ENCODE results near the gene TRO. TPM values are rescaled to one million over a fixed set of nuclear protein-coding genes. Genes with fewer than 3 reads are reported as not detected.

Gene TRO
- total and polyA plus RNA-seq, 2 experiments from 2014 or later = 36.8 to 53.4 TPM

DNA sequence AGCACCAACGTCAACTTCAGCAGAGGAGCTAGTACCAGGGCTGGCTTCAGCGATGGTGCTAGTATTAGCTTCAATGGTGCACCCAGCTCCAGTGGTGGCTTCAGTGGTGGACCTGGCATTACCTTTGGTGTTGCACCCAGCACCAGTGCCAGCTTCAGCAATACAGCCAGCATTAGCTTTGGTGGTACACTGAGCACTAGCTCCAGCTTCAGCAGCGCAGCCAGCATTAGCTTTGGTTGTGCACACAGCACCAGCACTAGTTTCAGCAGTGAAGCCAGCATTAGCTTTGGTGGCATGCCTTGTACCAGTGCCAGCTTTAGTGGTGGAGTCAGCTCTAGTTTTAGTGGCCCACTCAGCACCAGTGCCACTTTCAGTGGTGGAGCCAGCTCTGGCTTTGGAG, 8.3 kb downstream of the TRO start (continued):
- TF ChIP-seq POLR2AphosphoS5 (IDR thresholded peaks at IDR 0.05; ENCODE audit: low read depth) = no peak
- no peak for TF ChIP-seq JUNB (IDR thresholded peaks at IDR 0.05; ENCODE audit: unreplicated experiment)
- no peak for TF ChIP-seq ZNF114 (CRISPR knock-in tag; IDR thresholded peaks at IDR 0.05)
- TF ChIP-seq STAT1 (IDR thresholded peaks at IDR 0.05; ENCODE audit: unreplicated experiment) = no peak
- TF ChIP-seq EZH2phosphoT487 (IDR thresholded peaks at IDR 0.05; ENCODE audit: unreplicated experiment) = no peak

DNA sequence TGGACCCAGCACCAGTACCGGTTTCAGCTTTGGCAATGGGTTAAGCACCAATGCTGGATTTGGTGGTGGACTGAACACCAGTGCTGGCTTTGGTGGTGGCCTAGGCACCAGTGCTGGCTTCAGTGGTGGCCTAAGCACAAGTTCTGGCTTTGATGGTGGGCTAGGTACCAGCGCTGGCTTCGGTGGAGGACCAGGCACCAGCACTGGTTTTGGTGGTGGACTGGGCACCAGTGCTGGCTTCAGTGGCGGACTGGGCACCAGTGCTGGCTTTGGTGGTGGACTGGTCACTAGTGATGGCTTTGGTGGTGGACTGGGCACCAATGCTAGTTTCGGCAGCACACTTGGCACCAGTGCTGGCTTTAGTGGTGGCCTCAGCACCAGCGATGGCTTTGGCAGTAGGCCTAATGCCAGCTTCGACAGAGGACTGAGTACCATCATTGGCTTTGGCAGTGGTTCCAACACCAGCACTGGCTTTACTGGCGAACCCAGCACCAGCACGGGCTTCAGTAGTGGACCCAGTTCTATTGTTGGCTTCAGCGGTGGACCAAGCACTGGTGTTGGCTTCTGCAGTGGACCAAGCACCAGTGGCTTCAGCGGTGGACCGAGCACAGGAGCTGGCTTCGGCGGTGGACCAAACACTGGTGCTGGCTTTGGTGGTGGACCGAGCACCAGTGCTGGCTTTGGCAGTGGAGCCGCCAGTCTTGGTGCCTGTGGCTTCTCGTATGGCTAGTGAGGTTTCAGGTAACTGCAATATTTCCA, 9.8 kb downstream of the TRO start:
- no peak overlapping the region for H3K4me2 ChIP-seq
- H3K79me2 ChIP-seq (replicated peaks; ENCODE audit: insufficient read depth) = no peaks in the 10 kb centered on the region
- Mint-ChIP-seq H3K36me3 (ENCODE audit: low read depth) (peaks cover 41% of the 10 kb centered on the region), H3K27ac (no peak overlapping the region), H3K9me3 (no peaks in the 10 kb centered on the region; the same call in 2 of the 3 replicates), H3K4me3 (no peak overlapping the region), H3K4me1 (no peaks in the 10 kb centered on the region), H3K27me3 (ENCODE audit: insufficient read depth, low read depth, poor library complexity) (no peaks in the 10 kb centered on the region)
- H3K27ac ChIP-seq (ENCODE audit: low read depth) = no peak overlapping the region
- TF ChIP-seq, protein P1, sequence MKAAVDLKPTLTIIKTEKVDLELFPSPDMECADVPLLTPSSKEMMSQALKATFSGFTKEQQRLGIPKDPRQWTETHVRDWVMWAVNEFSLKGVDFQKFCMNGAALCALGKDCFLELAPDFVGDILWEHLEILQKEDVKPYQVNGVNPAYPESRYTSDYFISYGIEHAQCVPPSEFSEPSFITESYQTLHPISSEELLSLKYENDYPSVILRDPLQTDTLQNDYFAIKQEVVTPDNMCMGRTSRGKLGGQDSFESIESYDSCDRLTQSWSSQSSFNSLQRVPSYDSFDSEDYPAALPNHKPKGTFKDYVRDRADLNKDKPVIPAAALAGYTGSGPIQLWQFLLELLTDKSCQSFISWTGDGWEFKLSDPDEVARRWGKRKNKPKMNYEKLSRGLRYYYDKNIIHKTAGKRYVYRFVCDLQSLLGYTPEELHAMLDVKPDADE (IDR thresholded peaks at IDR 0.05) = no peak
- TF ChIP-seq POLR2AphosphoS5 (IDR thresholded peaks at IDR 0.05; ENCODE audit: low read depth) (no peak), STAT1 (IDR thresholded peaks at IDR 0.05; ENCODE audit: unreplicated experiment) (no peak), CREB1 (CRISPR knock-in tag; IDR thresholded peaks at IDR 0.05; ENCODE audit: low read depth) (no peak), ZNF114 (CRISPR knock-in tag; IDR thresholded peaks at IDR 0.05) (no peak), NANOG (IDR thresholded peaks at IDR 0.05; ENCODE audit: borderline replicate concordance) (no peak), JUNB (IDR thresholded peaks at IDR 0.05; ENCODE audit: unreplicated experiment) (no peak), EZH2 (IDR thresholded peaks at IDR 0.05; ENCODE audit: low read depth, unreplicated experiment) (no peak), EZH2phosphoT487 (IDR thresholded peaks at IDR 0.05; ENCODE audit: unreplicated experiment) (no peak), ZNF331 (CRISPR knock-in tag; IDR thresholded peaks at IDR 0.05; ENCODE audit: low read depth) (no peak)
- TF ChIP-seq, protein P2, sequence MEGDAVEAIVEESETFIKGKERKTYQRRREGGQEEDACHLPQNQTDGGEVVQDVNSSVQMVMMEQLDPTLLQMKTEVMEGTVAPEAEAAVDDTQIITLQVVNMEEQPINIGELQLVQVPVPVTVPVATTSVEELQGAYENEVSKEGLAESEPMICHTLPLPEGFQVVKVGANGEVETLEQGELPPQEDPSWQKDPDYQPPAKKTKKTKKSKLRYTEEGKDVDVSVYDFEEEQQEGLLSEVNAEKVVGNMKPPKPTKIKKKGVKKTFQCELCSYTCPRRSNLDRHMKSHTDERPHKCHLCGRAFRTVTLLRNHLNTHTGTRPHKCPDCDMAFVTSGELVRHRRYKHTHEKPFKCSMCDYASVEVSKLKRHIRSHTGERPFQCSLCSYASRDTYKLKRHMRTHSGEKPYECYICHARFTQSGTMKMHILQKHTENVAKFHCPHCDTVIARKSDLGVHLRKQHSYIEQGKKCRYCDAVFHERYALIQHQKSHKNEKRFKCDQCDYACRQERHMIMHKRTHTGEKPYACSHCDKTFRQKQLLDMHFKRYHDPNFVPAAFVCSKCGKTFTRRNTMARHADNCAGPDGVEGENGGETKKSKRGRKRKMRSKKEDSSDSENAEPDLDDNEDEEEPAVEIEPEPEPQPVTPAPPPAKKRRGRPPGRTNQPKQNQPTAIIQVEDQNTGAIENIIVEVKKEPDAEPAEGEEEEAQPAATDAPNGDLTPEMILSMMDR (conservative IDR thresholded peaks at IDR 0.05; ENCODE audit: low read depth in 2 of 2) = no peak
- TF ChIP-seq, protein P3, sequence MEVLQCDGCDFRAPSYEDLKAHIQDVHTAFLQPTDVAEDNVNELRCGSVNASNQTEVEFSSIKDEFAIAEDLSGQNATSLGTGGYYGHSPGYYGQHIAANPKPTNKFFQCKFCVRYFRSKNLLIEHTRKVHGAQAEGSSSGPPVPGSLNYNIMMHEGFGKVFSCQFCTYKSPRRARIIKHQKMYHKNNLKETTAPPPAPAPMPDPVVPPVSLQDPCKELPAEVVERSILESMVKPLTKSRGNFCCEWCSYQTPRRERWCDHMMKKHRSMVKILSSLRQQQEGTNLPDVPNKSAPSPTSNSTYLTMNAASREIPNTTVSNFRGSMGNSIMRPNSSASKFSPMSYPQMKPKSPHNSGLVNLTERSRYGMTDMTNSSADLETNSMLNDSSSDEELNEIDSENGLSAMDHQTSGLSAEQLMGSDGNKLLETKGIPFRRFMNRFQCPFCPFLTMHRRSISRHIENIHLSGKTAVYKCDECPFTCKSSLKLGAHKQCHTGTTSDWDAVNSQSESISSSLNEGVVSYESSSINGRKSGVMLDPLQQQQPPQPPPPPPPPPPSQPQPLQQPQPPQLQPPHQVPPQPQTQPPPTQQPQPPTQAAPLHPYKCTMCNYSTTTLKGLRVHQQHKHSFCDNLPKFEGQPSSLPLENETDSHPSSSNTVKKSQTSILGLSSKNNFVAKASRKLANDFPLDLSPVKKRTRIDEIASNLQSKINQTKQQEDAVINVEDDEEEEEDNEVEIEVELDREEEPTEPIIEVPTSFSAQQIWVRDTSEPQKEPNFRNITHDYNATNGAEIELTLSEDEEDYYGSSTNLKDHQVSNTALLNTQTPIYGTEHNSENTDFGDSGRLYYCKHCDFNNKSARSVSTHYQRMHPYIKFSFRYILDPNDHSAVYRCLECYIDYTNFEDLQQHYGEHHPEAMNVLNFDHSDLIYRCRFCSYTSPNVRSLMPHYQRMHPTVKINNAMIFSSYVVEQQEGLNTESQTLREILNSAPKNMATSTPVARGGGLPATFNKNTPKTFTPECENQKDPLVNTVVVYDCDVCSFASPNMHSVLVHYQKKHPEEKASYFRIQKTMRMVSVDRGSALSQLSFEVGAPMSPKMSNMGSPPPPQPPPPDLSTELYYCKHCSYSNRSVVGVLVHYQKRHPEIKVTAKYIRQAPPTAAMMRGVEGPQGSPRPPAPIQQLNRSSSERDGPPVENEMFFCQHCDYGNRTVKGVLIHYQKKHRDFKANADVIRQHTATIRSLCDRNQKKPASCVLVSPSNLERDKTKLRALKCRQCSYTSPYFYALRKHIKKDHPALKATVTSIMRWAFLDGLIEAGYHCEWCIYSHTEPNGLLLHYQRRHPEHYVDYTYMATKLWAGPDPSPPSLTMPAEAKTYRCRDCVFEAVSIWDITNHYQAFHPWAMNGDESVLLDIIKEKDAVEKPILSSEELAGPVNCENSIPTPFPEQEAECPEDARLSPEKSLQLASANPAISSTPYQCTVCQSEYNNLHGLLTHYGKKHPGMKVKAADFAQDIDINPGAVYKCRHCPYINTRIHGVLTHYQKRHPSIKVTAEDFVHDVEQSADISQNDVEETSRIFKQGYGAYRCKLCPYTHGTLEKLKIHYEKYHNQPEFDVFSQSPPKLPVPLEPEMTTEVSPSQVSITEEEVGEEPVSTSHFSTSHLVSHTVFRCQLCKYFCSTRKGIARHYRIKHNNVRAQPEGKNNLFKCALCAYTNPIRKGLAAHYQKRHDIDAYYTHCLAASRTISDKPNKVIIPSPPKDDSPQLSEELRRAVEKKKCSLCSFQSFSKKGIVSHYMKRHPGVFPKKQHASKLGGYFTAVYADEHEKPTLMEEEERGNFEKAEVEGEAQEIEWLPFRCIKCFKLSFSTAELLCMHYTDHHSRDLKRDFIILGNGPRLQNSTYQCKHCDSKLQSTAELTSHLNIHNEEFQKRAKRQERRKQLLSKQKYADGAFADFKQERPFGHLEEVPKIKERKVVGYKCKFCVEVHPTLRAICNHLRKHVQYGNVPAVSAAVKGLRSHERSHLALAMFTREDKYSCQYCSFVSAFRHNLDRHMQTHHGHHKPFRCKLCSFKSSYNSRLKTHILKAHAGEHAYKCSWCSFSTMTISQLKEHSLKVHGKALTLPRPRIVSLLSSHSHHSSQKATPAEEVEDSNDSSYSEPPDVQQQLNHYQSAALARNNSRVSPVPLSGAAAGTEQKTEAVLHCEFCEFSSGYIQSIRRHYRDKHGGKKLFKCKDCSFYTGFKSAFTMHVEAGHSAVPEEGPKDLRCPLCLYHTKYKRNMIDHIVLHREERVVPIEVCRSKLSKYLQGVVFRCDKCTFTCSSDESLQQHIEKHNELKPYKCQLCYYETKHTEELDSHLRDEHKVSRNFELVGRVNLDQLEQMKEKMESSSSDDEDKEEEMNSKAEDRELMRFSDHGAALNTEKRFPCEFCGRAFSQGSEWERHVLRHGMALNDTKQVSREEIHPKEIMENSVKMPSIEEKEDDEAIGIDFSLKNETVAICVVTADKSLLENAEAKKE (CRISPR knock-in tag; IDR thresholded peaks at IDR 0.05) = no peak
- H3K36me3 ChIP-seq (ENCODE audit: insufficient read depth) = no peaks in the 10 kb centered on the region
- H3K4me1 ChIP-seq (ENCODE audit: insufficient read depth) = no peaks in the 10 kb centered on the region
- no peaks in the 10 kb centered on the region for H4K20me1 ChIP-seq (replicated peaks; ENCODE audit: insufficient read depth)
- DNase-seq (ENCODE audit: low spot score) (no peak), ATAC-seq (no peak)
- H3K4me3 ChIP-seq = no peak overlapping the region
- H3K9me2 ChIP-seq (ENCODE audit: insufficient read depth) = no peaks in the 10 kb centered on the region
- H2AFZ ChIP-seq = no peak overlapping the region
- no peaks in the 10 kb centered on the region for H3K27me3 ChIP-seq (ENCODE audit: insufficient read depth)
- H3F3A ChIP-seq (replicated peaks; ENCODE audit: low read depth) = no peaks in the 10 kb centered on the region

All from GM23338 (cell line).